ENCODE data around the gene KCNC1.

DNA sequence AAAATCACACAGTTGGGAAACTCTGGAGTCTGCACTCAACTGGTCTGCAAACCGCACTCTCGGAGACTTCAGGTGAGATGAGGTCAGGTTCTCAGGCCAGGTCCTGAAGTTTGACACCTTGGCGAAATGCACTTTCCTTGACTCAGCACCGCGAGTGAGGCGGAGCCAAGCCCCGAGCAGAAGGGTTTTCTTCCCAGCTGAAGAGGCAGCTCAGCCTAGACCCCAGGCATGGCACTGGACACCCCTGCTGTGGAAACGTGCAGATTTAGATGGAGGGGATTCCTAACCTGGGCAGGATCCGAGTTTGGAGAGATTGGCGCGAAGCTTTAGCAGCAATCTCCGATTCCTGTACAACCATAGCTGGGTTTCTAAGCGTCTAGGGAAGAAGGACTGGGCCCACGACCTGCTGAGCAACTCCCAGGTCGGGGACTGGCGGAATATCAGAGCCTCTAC lies 16.0 kb upstream of the KCNC1 start:
- TF ChIP-seq, protein P1, sequence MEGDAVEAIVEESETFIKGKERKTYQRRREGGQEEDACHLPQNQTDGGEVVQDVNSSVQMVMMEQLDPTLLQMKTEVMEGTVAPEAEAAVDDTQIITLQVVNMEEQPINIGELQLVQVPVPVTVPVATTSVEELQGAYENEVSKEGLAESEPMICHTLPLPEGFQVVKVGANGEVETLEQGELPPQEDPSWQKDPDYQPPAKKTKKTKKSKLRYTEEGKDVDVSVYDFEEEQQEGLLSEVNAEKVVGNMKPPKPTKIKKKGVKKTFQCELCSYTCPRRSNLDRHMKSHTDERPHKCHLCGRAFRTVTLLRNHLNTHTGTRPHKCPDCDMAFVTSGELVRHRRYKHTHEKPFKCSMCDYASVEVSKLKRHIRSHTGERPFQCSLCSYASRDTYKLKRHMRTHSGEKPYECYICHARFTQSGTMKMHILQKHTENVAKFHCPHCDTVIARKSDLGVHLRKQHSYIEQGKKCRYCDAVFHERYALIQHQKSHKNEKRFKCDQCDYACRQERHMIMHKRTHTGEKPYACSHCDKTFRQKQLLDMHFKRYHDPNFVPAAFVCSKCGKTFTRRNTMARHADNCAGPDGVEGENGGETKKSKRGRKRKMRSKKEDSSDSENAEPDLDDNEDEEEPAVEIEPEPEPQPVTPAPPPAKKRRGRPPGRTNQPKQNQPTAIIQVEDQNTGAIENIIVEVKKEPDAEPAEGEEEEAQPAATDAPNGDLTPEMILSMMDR (IDR thresholded peaks at IDR 0.05) = no peak
- no peak for TF ChIP-seq POLR2A (IDR thresholded peaks at IDR 0.05)

Data from tibial nerve (tissue), 3 donors.